Mononuclear cell (primary cell): ENCODE measurements around the gene SMYD2. TPM values are rescaled to one million over a fixed set of nuclear protein-coding genes. Genes with fewer than 3 reads are reported as not detected.

ENCODE experiments used
- H3K27me3 ChIP-seq: 2 replicates; pipeline ENCODE4 v1.6.0; 2011; ENCODE audit warnings: low read length, control low read depth; ENCODE audit not compliant: insufficient read depth
- H3K4me1 ChIP-seq: 2 replicates; pipeline ENCODE4 v1.5.1; 2011; ENCODE audit warnings: mild to moderate bottlenecking, low read length, control low read depth; ENCODE audit not compliant: insufficient read depth
- H3K4me3 ChIP-seq: 2 replicates; pipeline ENCODE4 v1.5.1; 2011; ENCODE audit warnings: mild to moderate bottlenecking, low read length, moderate library complexity
- H3K9me3 ChIP-seq: 2 replicates; pipeline ENCODE4 v1.5.1; 2011; ENCODE audit warnings: low read depth, mild to moderate bottlenecking, control low read depth, low read length
- total RNA-seq: library from RNA; depleted of rRNA; stranded (reverse); fragments of >200 nt; gene quantifications from one replicate; pipeline ENCODE4 v1.2.3, GENCODE V29; 2012

SMYD2 gene
- total RNA-seq, 1 donor: 18.9 TPM

DNA sequence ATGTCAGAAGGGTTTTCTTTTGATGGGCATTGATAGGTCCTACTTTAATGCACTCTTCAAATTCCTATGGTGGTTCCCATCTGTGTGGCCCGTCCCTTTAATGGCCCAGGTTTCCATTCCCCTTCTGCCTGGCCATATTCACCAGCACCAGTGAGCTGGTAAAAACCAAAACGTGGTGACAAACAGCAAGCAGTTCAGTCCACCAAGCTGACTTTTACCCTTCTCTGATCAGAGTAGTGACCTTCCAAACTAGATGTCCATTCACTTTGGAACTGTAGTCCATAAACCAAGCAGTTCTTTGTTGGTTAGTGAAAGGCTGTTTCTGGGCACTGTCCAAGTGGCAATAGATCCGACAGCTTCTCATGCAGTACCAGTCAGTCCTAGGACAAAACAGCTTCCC is 60.5 kb downstream of the SMYD2 start:
- no peaks in the 10 kb centered on the region for H3K4me1 ChIP-seq
- no peak overlapping the region for H3K4me3 ChIP-seq
- no peaks in the 10 kb centered on the region for H3K27me3 ChIP-seq
- peaks cover 9% of the 10 kb centered on the region for H3K9me3 ChIP-seq

- Histone ChIP-seq H3K27me3 (no peaks in the 10 kb centered on the region), H3K9me3 (peaks cover 9% of the 10 kb centered on the region), H3K4me3 (no peak overlapping the region), H3K4me1 (no peaks in the 10 kb centered on the region)
These were observed 61.0 kb downstream of the SMYD2 start for GRCh38 chr1:214341932-214342331.

DNA sequence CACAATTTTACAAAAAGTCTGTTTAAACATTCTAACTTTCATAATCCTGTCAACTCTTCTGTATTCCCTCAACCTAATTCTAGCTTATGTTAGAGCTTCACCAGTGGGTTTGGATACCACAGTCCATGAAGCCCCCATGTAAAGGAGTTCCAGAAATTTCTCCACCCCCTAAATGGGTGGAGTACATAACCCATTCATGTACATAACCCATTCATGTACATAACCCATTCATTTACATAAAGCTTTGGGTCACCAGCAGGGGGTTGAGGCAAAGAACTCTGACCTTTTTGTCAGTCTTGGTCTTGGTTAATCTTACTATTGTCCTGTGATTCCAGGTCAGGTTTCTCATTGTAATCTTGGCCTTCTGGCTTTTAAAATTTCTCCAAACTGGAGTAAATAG is 61.6 kb downstream of the SMYD2 start:
- H3K27me3 ChIP-seq: no peaks in the 10 kb centered on the region
- H3K9me3 ChIP-seq: peaks cover 9% of the 10 kb centered on the region

GRCh38 chr1:214344897-214345296 is 63.9 kb downstream of the SMYD2 start:
- H3K4me3 ChIP-seq: no peak overlapping the region
- H3K9me3 ChIP-seq: peaks cover 9% of the 10 kb centered on the region
- no peaks in the 10 kb centered on the region for H3K4me1 ChIP-seq
- no peaks in the 10 kb centered on the region for H3K27me3 ChIP-seq

More for the DNA sequence above, 61.6 kb downstream of the SMYD2 start:
- H3K4me1 ChIP-seq: no peaks in the 10 kb centered on the region
- no peak overlapping the region for H3K4me3 ChIP-seq

- Histone ChIP-seq H3K9me3 (peaks cover 9% of the 10 kb centered on the region), H3K27me3 (no peaks in the 10 kb centered on the region), H3K4me3 (no peak overlapping the region), H3K4me1 (no peaks in the 10 kb centered on the region)
These were observed 68.0 kb downstream of the SMYD2 start for GRCh38 chr1:214349008-214349407.

DNA sequence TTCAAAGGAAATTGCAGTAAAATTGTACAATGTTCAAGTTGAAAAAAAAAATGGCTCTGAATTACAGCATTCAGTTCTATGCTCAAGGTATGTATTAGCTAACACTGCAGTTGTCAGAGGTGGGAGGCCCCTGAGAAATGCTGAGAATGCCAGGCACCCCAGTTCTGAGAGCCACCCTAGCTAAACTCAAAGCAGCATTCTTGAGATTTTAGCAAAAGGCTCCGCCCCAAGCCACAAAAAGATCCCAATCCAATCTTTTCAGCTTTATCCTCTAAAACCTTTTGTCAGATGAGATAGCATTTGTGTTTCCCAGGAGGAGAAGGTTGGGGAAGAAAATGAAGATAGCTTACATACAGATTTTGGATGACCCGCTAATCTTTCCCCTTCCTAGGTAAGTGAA is 68.8 kb downstream of the SMYD2 start:
- Histone ChIP-seq H3K9me3 (peaks cover 5% of the 10 kb centered on the region), H3K4me1 (no peaks in the 10 kb centered on the region), H3K27me3 (no peaks in the 10 kb centered on the region), H3K4me3 (no peak overlapping the region)

GRCh38 chr1:214351551-214352277 is 70.8 kb downstream of the SMYD2 start:
- H3K27me3 ChIP-seq: no peaks in the 10 kb centered on the region
- no peaks in the 10 kb centered on the region for H3K9me3 ChIP-seq
- no peak overlapping the region for H3K4me3 ChIP-seq
- H3K4me1 ChIP-seq: no peaks in the 10 kb centered on the region

GRCh38 chr1:214352838-214353237 is 71.9 kb downstream of the SMYD2 start:
- no peaks in the 10 kb centered on the region for H3K4me1 ChIP-seq

DNA sequence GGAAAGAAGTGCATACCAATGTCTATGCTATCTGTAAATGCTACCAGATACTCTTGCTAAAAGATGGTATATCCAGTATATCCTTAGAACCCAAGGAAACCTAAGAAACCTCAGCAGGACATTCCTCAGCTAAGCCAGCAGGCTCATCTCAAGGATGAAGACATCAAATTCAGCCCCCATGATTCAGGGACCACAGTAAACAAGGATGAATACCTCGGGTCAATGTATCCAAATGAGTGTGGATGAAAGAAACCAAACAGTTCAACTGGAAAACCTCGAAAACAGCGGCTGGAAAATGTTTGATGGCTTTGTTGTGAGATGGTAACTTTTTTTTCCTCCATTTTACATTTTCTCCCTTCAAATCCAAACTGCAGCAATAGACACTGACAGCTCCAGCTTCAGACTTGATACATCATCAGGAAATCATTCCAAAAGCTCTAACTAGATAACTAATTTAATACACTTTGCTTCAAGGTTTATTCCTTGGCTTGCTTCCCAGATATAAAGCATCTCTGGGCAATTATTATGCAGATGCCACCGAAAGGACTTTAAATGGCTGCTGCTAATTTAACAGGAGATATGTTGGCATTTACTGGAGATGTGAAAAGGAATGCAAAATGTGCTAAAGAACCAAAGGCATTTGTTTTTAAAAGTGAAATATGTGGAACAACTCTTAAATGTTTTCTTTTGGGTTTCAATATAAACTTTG is 73.6 kb downstream of the SMYD2 start:
- H3K9me3 ChIP-seq: no peaks in the 10 kb centered on the region
- no peak overlapping the region for H3K4me3 ChIP-seq
- H3K4me1 ChIP-seq: no peaks in the 10 kb centered on the region

More at GRCh38 chr1:214352838-214353237, 71.9 kb downstream of the SMYD2 start:
- H3K4me3 ChIP-seq: no peak overlapping the region
- H3K9me3 ChIP-seq: no peaks in the 10 kb centered on the region
- no peaks in the 10 kb centered on the region for H3K27me3 ChIP-seq

DNA sequence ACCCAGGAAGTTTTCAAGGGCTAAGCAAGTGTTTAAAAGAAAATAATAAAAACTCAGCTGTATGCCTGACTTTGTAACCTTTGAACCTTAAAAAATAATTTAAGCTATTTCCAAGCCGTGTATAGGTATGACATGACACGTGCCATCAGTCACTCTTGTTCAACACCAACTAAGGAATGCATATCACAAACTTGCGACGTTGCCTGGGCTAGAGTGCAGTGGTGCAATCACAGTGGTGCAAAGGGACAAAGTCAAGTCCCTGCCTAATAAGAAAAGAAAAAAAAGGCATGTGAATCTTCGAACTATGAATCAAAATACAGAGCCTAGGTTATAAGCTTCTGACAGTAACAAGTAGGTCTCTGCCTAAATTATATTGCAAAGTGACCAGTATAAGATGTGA is 79.2 kb downstream of the SMYD2 start:
- Histone ChIP-seq H3K4me1 (peaks cover 11% of the 10 kb centered on the region), H3K4me3 (no peak overlapping the region), H3K27me3 (peaks cover 2% of the 10 kb centered on the region), H3K9me3 (no peaks in the 10 kb centered on the region)

More for the DNA sequence above, 73.6 kb downstream of the SMYD2 start:
- no peaks in the 10 kb centered on the region for H3K27me3 ChIP-seq

GRCh38 chr1:214360525-214361164 is 79.7 kb downstream of the SMYD2 start:
- peaks cover 11% of the 10 kb centered on the region for H3K4me1 ChIP-seq
- no peaks in the 10 kb centered on the region for H3K9me3 ChIP-seq
- peaks cover 3% of the 10 kb centered on the region for H3K27me3 ChIP-seq
- no peak overlapping the region for H3K4me3 ChIP-seq

DNA sequence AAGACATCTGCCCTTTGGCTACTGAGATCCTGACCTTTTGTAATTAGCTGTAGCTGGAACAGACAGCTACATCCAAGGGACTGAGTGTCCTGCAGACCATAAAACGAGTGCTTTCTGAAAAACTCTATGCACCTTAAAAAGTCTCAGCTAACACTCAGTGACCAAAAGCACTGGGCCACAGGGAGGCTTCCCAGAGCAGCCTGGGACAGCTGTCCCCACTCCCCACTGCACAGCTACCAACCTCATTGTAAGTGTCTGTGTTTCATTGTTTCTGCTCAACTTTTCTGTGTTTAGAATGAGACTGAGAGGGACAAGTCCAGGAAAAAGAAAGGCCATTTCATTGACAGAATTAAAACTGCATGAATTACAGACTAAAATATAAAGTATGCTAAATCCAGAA is 80.7 kb downstream of the SMYD2 start:
- H3K4me1 ChIP-seq: peaks cover 11% of the 10 kb centered on the region
- no peak overlapping the region for H3K4me3 ChIP-seq
- no peaks in the 10 kb centered on the region for H3K9me3 ChIP-seq
- peaks cover 3% of the 10 kb centered on the region for H3K27me3 ChIP-seq

GRCh38 chr1:214362188-214362882 is 81.4 kb downstream of the SMYD2 start:
- Histone ChIP-seq H3K27me3 (peaks cover 3% of the 10 kb centered on the region), H3K4me3 (no peak overlapping the region), H3K4me1 (peaks cover 11% of the 10 kb centered on the region), H3K9me3 (no peaks in the 10 kb centered on the region)

DNA sequence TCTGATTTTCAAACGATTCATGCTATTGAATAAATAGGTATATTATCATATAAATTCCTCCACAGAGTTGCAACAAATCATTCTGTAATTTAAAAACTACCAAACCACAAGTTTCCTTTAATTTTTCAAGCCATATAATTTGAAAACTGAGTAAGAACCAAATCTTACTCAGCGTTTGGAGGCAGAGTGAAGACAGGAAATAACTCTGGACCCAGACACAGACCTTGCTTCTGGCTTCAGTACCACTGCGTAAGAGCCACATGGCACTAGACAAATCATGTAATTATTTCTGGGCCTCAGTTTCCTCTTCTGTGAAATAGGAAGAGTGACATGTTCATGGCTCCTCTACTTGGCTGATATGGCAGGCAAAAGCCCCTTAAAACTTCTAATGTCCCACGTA is 82.4 kb downstream of the SMYD2 start:
- Histone ChIP-seq H3K27me3 (peaks cover 3% of the 10 kb centered on the region), H3K4me1 (peaks cover 11% of the 10 kb centered on the region), H3K4me3 (no peak overlapping the region), H3K9me3 (no peaks in the 10 kb centered on the region)

GRCh38 chr1:214364386-214364785 is 83.4 kb downstream of the SMYD2 start:
- peaks cover 3% of the 10 kb centered on the region for H3K27me3 ChIP-seq
- no peaks in the 10 kb centered on the region for H3K9me3 ChIP-seq
- H3K4me3 ChIP-seq: no peak overlapping the region
- peaks cover 11% of the 10 kb centered on the region for H3K4me1 ChIP-seq
